ENCODE data around the gene TM4SF18. TPM values are rescaled to one million over a fixed set of nuclear protein-coding genes. Genes with fewer than 3 reads are reported as not detected.

TM4SF18 gene
- total RNA-seq, 1 experiment from 2014 or later = not detected

DNA sequence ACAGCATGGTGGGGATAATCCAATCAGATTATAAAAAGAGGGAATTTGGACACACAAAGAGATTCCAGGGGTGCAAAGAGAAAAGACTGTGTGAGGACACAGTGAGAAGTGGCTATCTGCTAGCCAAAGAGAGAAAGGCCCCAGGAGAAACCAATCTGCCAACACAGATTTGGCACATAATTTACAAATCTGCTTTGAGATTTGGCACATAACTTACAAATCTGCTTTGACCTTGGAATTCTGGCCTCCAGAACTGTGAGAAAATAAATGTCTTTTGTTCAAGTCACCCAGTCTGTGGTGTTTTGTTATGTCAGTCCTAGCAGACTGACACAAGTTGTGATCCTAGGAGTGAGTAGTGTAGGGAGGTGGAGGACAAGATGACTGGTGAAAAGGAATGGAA lies 3.5 kb upstream of the TM4SF18 start:
- BruUV-seq (replicated peaks) = no TSS peak
- Mint-ChIP-seq H3K4me1 (ENCODE audit: insufficient read depth, unreplicated experiment) (peaks cover 10% of the 10 kb centered on the region), H3K27me3 (ENCODE audit: insufficient read depth, unreplicated experiment) (no peaks in the 10 kb centered on the region), H3K4me3 (ENCODE audit: unreplicated experiment) (no peak overlapping the region), H3K9me3 (ENCODE audit: unreplicated experiment) (no peaks in the 10 kb centered on the region), H3K27ac (ENCODE audit: low read depth, unreplicated experiment) (no peak overlapping the region), H3K36me3 (ENCODE audit: insufficient read depth, unreplicated experiment) (no peaks in the 10 kb centered on the region)
- ChIA-PET CTCF (interaction anchor here (1.6 to 6.1 kb wide), 3 partner anchors 29 to 216 kb away, joined by 7 to 35 read pairs (median 18); no protein-coding TSS in a partner anchor), POLR2A (interaction anchor here (2.8 kb wide), 1 partner anchor 37 kb away, joined by 9 read pairs; no protein-coding TSS in a partner anchor)
- no peak for DNase-seq (ENCODE audit: unreplicated experiment)
- intact Hi-C loops (cut with micrococcal nuclease) = no loop called here
- TF ChIP-seq, protein P1, sequence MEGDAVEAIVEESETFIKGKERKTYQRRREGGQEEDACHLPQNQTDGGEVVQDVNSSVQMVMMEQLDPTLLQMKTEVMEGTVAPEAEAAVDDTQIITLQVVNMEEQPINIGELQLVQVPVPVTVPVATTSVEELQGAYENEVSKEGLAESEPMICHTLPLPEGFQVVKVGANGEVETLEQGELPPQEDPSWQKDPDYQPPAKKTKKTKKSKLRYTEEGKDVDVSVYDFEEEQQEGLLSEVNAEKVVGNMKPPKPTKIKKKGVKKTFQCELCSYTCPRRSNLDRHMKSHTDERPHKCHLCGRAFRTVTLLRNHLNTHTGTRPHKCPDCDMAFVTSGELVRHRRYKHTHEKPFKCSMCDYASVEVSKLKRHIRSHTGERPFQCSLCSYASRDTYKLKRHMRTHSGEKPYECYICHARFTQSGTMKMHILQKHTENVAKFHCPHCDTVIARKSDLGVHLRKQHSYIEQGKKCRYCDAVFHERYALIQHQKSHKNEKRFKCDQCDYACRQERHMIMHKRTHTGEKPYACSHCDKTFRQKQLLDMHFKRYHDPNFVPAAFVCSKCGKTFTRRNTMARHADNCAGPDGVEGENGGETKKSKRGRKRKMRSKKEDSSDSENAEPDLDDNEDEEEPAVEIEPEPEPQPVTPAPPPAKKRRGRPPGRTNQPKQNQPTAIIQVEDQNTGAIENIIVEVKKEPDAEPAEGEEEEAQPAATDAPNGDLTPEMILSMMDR (IDR thresholded peaks at IDR 0.05; ENCODE audit: unreplicated experiment) = no peak

DNA sequence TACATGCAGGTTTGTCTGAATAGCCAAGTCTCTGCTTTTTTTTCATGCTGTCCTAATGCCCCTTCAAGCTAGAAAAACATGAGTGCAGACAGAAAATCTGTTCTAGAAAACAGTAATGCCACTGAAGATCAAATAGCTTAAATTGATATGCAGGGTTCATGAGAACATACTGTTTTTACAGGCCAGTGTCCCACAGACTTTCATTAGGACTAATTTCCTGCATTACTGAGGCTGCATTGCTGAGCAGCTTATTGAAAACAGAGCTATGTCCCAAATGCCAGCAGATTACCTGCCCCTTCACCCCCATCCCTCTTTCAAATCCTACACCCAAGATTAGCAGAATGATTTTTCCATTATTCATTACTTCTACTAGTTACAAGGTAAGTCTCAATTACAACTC lies 665 bp downstream of the TM4SF18 start:
- intact Hi-C loops (cut with micrococcal nuclease) = no loop called here

DNA sequence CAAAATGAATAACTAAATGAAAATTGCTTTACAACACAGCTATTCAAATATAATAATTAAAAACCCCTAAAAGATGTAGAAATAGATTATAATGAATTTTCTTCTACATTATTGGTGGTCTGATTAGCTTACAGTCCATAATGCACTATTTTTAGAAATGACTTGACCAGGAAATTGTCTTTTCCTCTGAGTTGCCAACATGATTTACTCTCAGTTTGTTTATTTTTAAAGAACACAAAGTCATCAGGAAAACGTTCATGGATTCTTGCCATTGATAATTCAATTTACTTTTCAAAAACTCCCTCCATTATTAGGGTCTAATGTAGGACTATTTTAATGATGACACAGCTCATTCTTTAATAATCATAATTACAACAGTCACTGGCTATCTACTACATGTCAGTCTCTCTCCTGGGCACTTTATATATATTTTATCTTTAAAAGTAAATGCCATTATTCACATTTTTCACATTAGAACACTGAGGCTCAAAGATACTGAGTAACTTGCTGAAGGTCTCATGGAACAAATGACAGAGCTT lies 1.1 kb downstream of the TM4SF18 start:
- TF ChIP-seq, protein P1 (IDR thresholded peaks at IDR 0.05; ENCODE audit: unreplicated experiment) = no peak
- no peaks in the 10 kb centered on the region for H3K4me1 Mint-ChIP-seq (ENCODE audit: insufficient read depth, unreplicated experiment)
- no peak for DNase-seq (ENCODE audit: unreplicated experiment)
- no peak overlapping the region for H3K4me3 Mint-ChIP-seq (ENCODE audit: unreplicated experiment)
- H3K27me3 Mint-ChIP-seq (ENCODE audit: insufficient read depth, unreplicated experiment) = no peaks in the 10 kb centered on the region
- CTCF ChIA-PET = interaction anchor here (0.7 to 6.1 kb wide), 9 partner anchors 10 to 376 kb away, joined by 3 to 35 read pairs (median 4); partner anchors contain the start of gene TM4SF1
- no peaks in the 10 kb centered on the region for H3K36me3 Mint-ChIP-seq (ENCODE audit: insufficient read depth, unreplicated experiment)
- intact Hi-C loops (cut with micrococcal nuclease) = no loop called here
- POLR2A ChIA-PET = interaction anchor here (0.6 to 1.1 kb wide), 2 partner anchors 20 to 142 kb away, joined by 3 to 4 read pairs; no protein-coding TSS in a partner anchor
- BruUV-seq (replicated peaks) = no TSS peak
- H3K9me3 Mint-ChIP-seq (ENCODE audit: unreplicated experiment) = no peaks in the 10 kb centered on the region
- no peak overlapping the region for H3K27ac Mint-ChIP-seq (ENCODE audit: low read depth, unreplicated experiment)

More for the DNA sequence above, 665 bp downstream of the TM4SF18 start:
- TF ChIP-seq, protein P1 (IDR thresholded peaks at IDR 0.05; ENCODE audit: unreplicated experiment) = no peak
- POLR2A ChIA-PET = interaction anchor here (0.6 to 1.1 kb wide), 2 partner anchors 21 to 141 kb away, joined by 3 to 4 read pairs; no protein-coding TSS in a partner anchor
- Mint-ChIP-seq H3K27ac (ENCODE audit: low read depth, unreplicated experiment) (no peak overlapping the region), H3K27me3 (ENCODE audit: insufficient read depth, unreplicated experiment) (no peaks in the 10 kb centered on the region), H3K9me3 (ENCODE audit: unreplicated experiment) (no peaks in the 10 kb centered on the region), H3K36me3 (ENCODE audit: insufficient read depth, unreplicated experiment) (no peaks in the 10 kb centered on the region), H3K4me1 (ENCODE audit: insufficient read depth, unreplicated experiment) (no peaks in the 10 kb centered on the region), H3K4me3 (ENCODE audit: unreplicated experiment) (no peak overlapping the region)
- CTCF ChIA-PET = interaction anchor here (0.5 to 6.1 kb wide), 11 partner anchors 10 to 379 kb away, joined by 3 to 35 read pairs (median 4); partner anchors contain the start of gene TM4SF1
- BruUV-seq (replicated peaks) = no TSS peak
- DNase-seq (ENCODE audit: unreplicated experiment) = no peak

DNA sequence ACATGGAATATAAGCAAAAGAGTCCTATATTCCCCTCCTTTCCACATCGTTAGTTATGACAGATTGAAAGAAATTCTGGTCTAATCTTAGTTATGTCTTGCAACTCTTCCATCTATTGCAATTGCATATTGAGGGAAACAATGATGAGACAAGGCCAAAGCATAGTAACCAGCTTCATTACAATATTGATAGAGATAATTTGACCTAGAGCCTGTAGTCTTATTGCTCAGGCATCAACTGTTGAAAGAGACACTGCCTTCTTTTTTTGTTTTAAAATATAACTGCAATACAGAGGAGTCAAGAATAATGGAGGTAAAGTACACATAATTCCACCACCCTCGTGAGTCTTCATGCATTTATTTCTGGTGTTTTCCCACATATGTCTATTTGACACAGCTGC lies 2.0 kb downstream of the TM4SF18 start:
- no TSS peak for BruUV-seq (replicated peaks)
- Mint-ChIP-seq H3K4me3 (ENCODE audit: unreplicated experiment) (no peak overlapping the region), H3K4me1 (ENCODE audit: insufficient read depth, unreplicated experiment) (no peaks in the 10 kb centered on the region), H3K27ac (ENCODE audit: low read depth, unreplicated experiment) (no peak overlapping the region), H3K27me3 (ENCODE audit: insufficient read depth, unreplicated experiment) (no peaks in the 10 kb centered on the region), H3K36me3 (ENCODE audit: insufficient read depth, unreplicated experiment) (no peaks in the 10 kb centered on the region), H3K9me3 (ENCODE audit: unreplicated experiment) (no peaks in the 10 kb centered on the region)
- TF ChIP-seq, protein P1 (IDR thresholded peaks at IDR 0.05; ENCODE audit: unreplicated experiment) = no peak
- intact Hi-C loops (cut with micrococcal nuclease) = no loop called here
- POLR2A ChIA-PET = interaction anchor here (0.9 to 1.1 kb wide), 2 partner anchors 9 to 33 kb away, joined by 4 read pairs; no protein-coding TSS in a partner anchor
- no peak for DNase-seq (ENCODE audit: unreplicated experiment)
- CTCF ChIA-PET = interaction anchor here (0.7 to 6.1 kb wide), 4 partner anchors 13 to 211 kb away, joined by 3 to 35 read pairs (median 4); no protein-coding TSS in a partner anchor

Measured in MCF 10A (cell line).